GM21723 (cell line): ENCODE measurements around the gene CMTM7.
A peak's percentile ranks its signal among the peaks of the same experiment; 100 is the strongest.

Experiments
- ATAC-seq: cut with Tn5 transposase; IDR thresholded peaks from one replicate; pipeline ENCODE4 v1.9.1; 2021; ENCODE audit warnings: mild to moderate bottlenecking, moderate library complexity; ENCODE audit not compliant: unreplicated experiment

CMTM7 gene

GRCh38 chr3:32391643-32392535 lies at the start of gene CMTM7:
CMTM7 (plus strand) TSS chr3:32391853; CDS start chr3:32391907, 54 bp downstream.
- ATAC-seq = peak; percentile 56

- ATAC-seq = no peak
Measured at GRCh38 chr3:32347343-32348125, 44.1 kb upstream of the CMTM7 start.

- no peak for ATAC-seq
Measured at GRCh38 chr3:32349184-32349583, 42.5 kb upstream of the CMTM7 start.

- no peak for ATAC-seq
Measured at GRCh38 chr3:32352563-32352962, 39.1 kb upstream of the CMTM7 start.

- ATAC-seq = no peak
Measured at GRCh38 chr3:32353351-32353750, 38.3 kb upstream of the CMTM7 start.

- ATAC-seq = no peak
Measured at GRCh38 chr3:32354362-32354778, 37.3 kb upstream of the CMTM7 start.

GRCh38 chr3:32355751-32356291 lies 35.8 kb upstream of the CMTM7 start:
- no peak for ATAC-seq

GRCh38 chr3:32359766-32360492 lies 31.7 kb upstream of the CMTM7 start:
- no peak for ATAC-seq

- ATAC-seq = no peak
Measured at GRCh38 chr3:32360493-32360827, 31.2 kb upstream of the CMTM7 start.

GRCh38 chr3:32366638-32367397 lies 24.8 kb upstream of the CMTM7 start:
- no peak for ATAC-seq

GRCh38 chr3:32367442-32367841 lies 24.2 kb upstream of the CMTM7 start:
- no peak for ATAC-seq

- no peak for ATAC-seq
Measured at GRCh38 chr3:32371461-32372212, 20.0 kb upstream of the CMTM7 start.

- ATAC-seq = no peak
Measured at GRCh38 chr3:32372213-32372490, 19.5 kb upstream of the CMTM7 start.

GRCh38 chr3:32373276-32373675 lies 18.4 kb upstream of the CMTM7 start:
- ATAC-seq = no peak

- ATAC-seq = no peak
Measured at GRCh38 chr3:32373844-32374243, 17.8 kb upstream of the CMTM7 start.

- peak; percentile 76 for ATAC-seq
Measured at GRCh38 chr3:32374788-32375595, 16.7 kb upstream of the CMTM7 start.

GRCh38 chr3:32375596-32375930 lies 16.1 kb upstream of the CMTM7 start:
- ATAC-seq = no peak

- ATAC-seq = no peak
Measured at GRCh38 chr3:32376115-32376514, 15.5 kb upstream of the CMTM7 start.

GRCh38 chr3:32379831-32380500 lies 11.7 kb upstream of the CMTM7 start:
- ATAC-seq = no peak
